Endometrium (tissue), 2 donors: Measurements from ENCODE around the gene OBSCN.
"Not testable (repeated sequence)": the region's sequence is repeated elsewhere in the genome, so short reads cannot be mapped to it uniquely, and the experiment has no call there.

ENCODE experiments used
- FAIRE-seq: peaks from 2 replicates; lab custom pipeline; 2012; peaks lifted over from hg19 to GRCh38; lab: Jason Lieb, UNC
- donor health status: control.
- donor health status: control.

OBSCN gene

GRCh38 chr1:228212966-228213844 lies 5.4 kb downstream of the OBSCN start:
- FAIRE-seq = no peak

- no peak for FAIRE-seq
Measured at GRCh38 chr1:228213917-228214808, 6.3 kb downstream of the OBSCN start.

GRCh38 chr1:228214921-228215662 lies 7.2 kb downstream of the OBSCN start:
- FAIRE-seq = no peak

- no peak for FAIRE-seq
Measured at GRCh38 chr1:228215663-228216116, 7.8 kb downstream of the OBSCN start.

GRCh38 chr1:228216371-228217320 lies 8.8 kb downstream of the OBSCN start:
- no peak for FAIRE-seq

- FAIRE-seq = no peak
Measured at GRCh38 chr1:228217551-228218344, 9.9 kb downstream of the OBSCN start.

- no peak for FAIRE-seq
Measured at GRCh38 chr1:228218513-228219244, 10.8 kb downstream of the OBSCN start.

- FAIRE-seq = no peak
Measured at GRCh38 chr1:228219245-228219961, 11.6 kb downstream of the OBSCN start.

GRCh38 chr1:228219962-228220780 lies 12.3 kb downstream of the OBSCN start:
- FAIRE-seq = no peak

- FAIRE-seq = not testable (repeated sequence)
Measured at GRCh38 chr1:228221097-228221496, 13.3 kb downstream of the OBSCN start.

GRCh38 chr1:228222548-228222947 lies 14.7 kb downstream of the OBSCN start:
- FAIRE-seq = no peak

- FAIRE-seq = no peak
Measured at GRCh38 chr1:228224198-228225164, 16.6 kb downstream of the OBSCN start.

GRCh38 chr1:228225165-228225710 lies 17.4 kb downstream of the OBSCN start:
- no peak for FAIRE-seq

- no peak for FAIRE-seq
Measured at GRCh38 chr1:228225740-228226139, 17.9 kb downstream of the OBSCN start.

GRCh38 chr1:228226141-228226874 lies 18.5 kb downstream of the OBSCN start:
- FAIRE-seq = no peak
